WTC11 (cell line): ENCODE data around the gene RAPGEF3. TPM values are rescaled to one million over a fixed set of nuclear protein-coding genes. Genes with fewer than 3 reads are reported as not detected.

Experiments used
- ATAC-seq: fragments of 200-7000 bp; cut with Tn5 transposase; 2 replicates; pipeline ENCODE4 v1.10.0; 2021; ENCODE audit warnings: mild to moderate bottlenecking, moderate library complexity
- CTCF ChIA-PET: fragments of 300-600 bp; sonication (Branson Sonifier 250); formaldehyde crosslinking; loops from one replicate; lab custom pipeline; 2021; ENCODE audit warnings: antibody characterized with exemption; lab: Charles Lee
- POLR2A ChIA-PET: fragments of 350-600 bp; sonication (Branson Sonifier 250); formaldehyde crosslinking; loops from one replicate; lab custom pipeline; 2021; ENCODE audit warnings: antibody characterized with exemption; lab: Charles Lee
- DNase-seq: peaks from one replicate; pipeline ENCODE4 v3.0.0; 2021; ENCODE audit warnings: low spot score
- H3K27ac Mint-ChIP-seq: 2 replicates; pipeline ENCODE4 v1.8.0; 2021; ENCODE audit warnings: mixed read lengths
- H3K27me3 Mint-ChIP-seq: 2 replicates; pipeline ENCODE4 v1.8.0; 2021; ENCODE audit warnings: low read depth, mild to moderate bottlenecking, moderate library complexity, mixed read lengths
- H3K36me3 Mint-ChIP-seq: 2 replicates; pipeline ENCODE4 v1.8.0; 2021; ENCODE audit warnings: mixed read lengths
- H3K4me1 Mint-ChIP-seq: 2 replicates; pipeline ENCODE4 v1.8.0; 2022; ENCODE audit warnings: mixed read lengths
- H3K4me3 Mint-ChIP-seq: 2 replicates; pipeline ENCODE4 v1.8.0; 2021; ENCODE audit warnings: mild to moderate bottlenecking, moderate library complexity, mixed read lengths
- H3K9me3 Mint-ChIP-seq: 2 replicates; pipeline ENCODE4 v1.8.0; 2021; ENCODE audit warnings: mixed read lengths
- ATF1 ChIP-seq: sonication (generic); formaldehyde crosslinking; IDR thresholded peaks from 2 replicates; pipeline ENCODE4 v1.8.1; 2023; ENCODE audit warnings: mild to moderate bottlenecking, moderate library complexity, missing genetic modification reagents
- ATF6 ChIP-seq: sonication (generic); formaldehyde crosslinking; IDR thresholded peaks from 2 replicates; pipeline ENCODE4 v1.8.1; 2023; ENCODE audit warnings: mild to moderate bottlenecking, missing genetic modification reagents
- CBFB ChIP-seq: sonication (generic); formaldehyde crosslinking; IDR thresholded peaks from 2 replicates; pipeline ENCODE4 v1.8.1; 2022; ENCODE audit warnings: mild to moderate bottlenecking, low read depth, missing genetic modification reagents
- CREB1 ChIP-seq: sonication (generic); formaldehyde crosslinking; IDR thresholded peaks from 2 replicates; pipeline ENCODE4 v1.8.0; 2023; ENCODE audit warnings: mild to moderate bottlenecking, missing genetic modification reagents
- CREM ChIP-seq: sonication (generic); formaldehyde crosslinking; IDR thresholded peaks from 2 replicates; pipeline ENCODE4 v1.8.1; 2022; ENCODE audit warnings: mild to moderate bottlenecking, missing genetic modification reagents, moderate library complexity
- E2F1 ChIP-seq: sonication (generic); formaldehyde crosslinking; IDR thresholded peaks from 2 replicates; pipeline ENCODE4 v1.8.0; 2022; ENCODE audit warnings: mild to moderate bottlenecking, missing genetic modification reagents
- EMX1 ChIP-seq: fragments of 250-450 bp; sonication (Bioruptor Pico); IDR thresholded peaks from 2 replicates; pipeline ENCODE4 v1.8.0; 2021; ENCODE audit warnings: mild to moderate bottlenecking
- ESRRA ChIP-seq: sonication (generic); formaldehyde crosslinking; IDR thresholded peaks from 2 replicates; pipeline ENCODE4 v1.8.1; 2022; ENCODE audit warnings: mild to moderate bottlenecking, missing genetic modification reagents, borderline replicate concordance
- FOXK1 ChIP-seq: sonication (generic); formaldehyde crosslinking; IDR thresholded peaks from 2 replicates; pipeline ENCODE4 v1.8.0; 2022; ENCODE audit warnings: mild to moderate bottlenecking, moderate library complexity, missing genetic modification reagents
- FOXP4 ChIP-seq: sonication (generic); formaldehyde crosslinking; IDR thresholded peaks from 2 replicates; pipeline ENCODE4 v1.8.0; 2022; ENCODE audit warnings: mild to moderate bottlenecking, missing genetic modification reagents
- HMGXB4 ChIP-seq: sonication (generic); formaldehyde crosslinking; IDR thresholded peaks from 2 replicates; pipeline ENCODE4 v1.8.1; 2023; ENCODE audit warnings: mild to moderate bottlenecking, moderate library complexity, missing genetic modification reagents
- IRF2 ChIP-seq: sonication (generic); formaldehyde crosslinking; IDR thresholded peaks from 2 replicates; pipeline ENCODE4 v1.8.0; 2022; ENCODE audit warnings: low read depth, missing genetic modification reagents, borderline replicate concordance
- MLX ChIP-seq: sonication (generic); formaldehyde crosslinking; IDR thresholded peaks from 2 replicates; pipeline ENCODE4 v1.8.1; 2023; ENCODE audit warnings: mild to moderate bottlenecking, missing genetic modification reagents, moderate library complexity
- MXD4 ChIP-seq: fragments of 250-450 bp; sonication (Bioruptor Pico); IDR thresholded peaks from 2 replicates; pipeline ENCODE4 v1.8.0; 2021; ENCODE audit warnings: mild to moderate bottlenecking, moderate library complexity, borderline replicate concordance
- PREB ChIP-seq: sonication (generic); formaldehyde crosslinking; IDR thresholded peaks from 2 replicates; pipeline ENCODE4 v1.8.1; 2022; ENCODE audit warnings: mild to moderate bottlenecking, missing genetic modification reagents, moderate library complexity, borderline replicate concordance
- TEAD1 ChIP-seq: sonication (generic); formaldehyde crosslinking; IDR thresholded peaks from 2 replicates; pipeline ENCODE4 v1.8.0; 2022; ENCODE audit warnings: mild to moderate bottlenecking, missing genetic modification reagents
- ZNF317 ChIP-seq: sonication (generic); formaldehyde crosslinking; IDR thresholded peaks from 2 replicates; pipeline ENCODE4 v1.8.1; 2023; ENCODE audit warnings: low read depth, mild to moderate bottlenecking, moderate library complexity, missing genetic modification reagents, borderline replicate concordance
- ZNF423 ChIP-seq: fragments of 250-450 bp; sonication (Bioruptor Pico); IDR thresholded peaks from 2 replicates; pipeline ENCODE4 v2.1.2; 2022; ENCODE audit warnings: mild to moderate bottlenecking, moderate library complexity
- ZNF671 ChIP-seq: fragments of 250-450 bp; sonication (Bioruptor Pico); IDR thresholded peaks from 2 replicates; pipeline ENCODE4 v1.8.0; 2021; ENCODE audit warnings: mild to moderate bottlenecking
- total RNA-seq: library from RNA; stranded (reverse); gene quantifications from 3 replicates; pipeline ENCODE4 v1.2.3, GENCODE V29; 2021

The RAPGEF3 gene
- total RNA-seq, 1 experiment from 2014 or later, result 13.3 TPM

- Mint-ChIP-seq H3K9me3 (no peaks in the 10 kb centered on the region), H3K27ac (no peak overlapping the region), H3K27me3 (no peaks in the 10 kb centered on the region; the same call in 1 of the 2 replicates), H3K4me3 (no peak overlapping the region), H3K36me3 (peaks cover 50% of the 10 kb centered on the region), H3K4me1 (no peaks in the 10 kb centered on the region)
- POLR2A ChIA-PET, result no interaction called here
- no peak for ATAC-seq
- CTCF ChIA-PET, result interaction anchor here (0.7 to 1.8 kb wide), 8 partner anchors 12 to 119 kb away, joined by 4 to 9 read pairs (median 5); partner anchors contain the start of gene VDR
- DNase-seq, result no peak
- TF ChIP-seq IRF2 (CRISPR knock-in tag), result no peak
- TF ChIP-seq FOXP4 (CRISPR knock-in tag), result no peak
- no peak for TF ChIP-seq CREB1 (CRISPR knock-in tag)
- no peak for TF ChIP-seq PREB (CRISPR knock-in tag)
- no peak for TF ChIP-seq ZNF317 (CRISPR knock-in tag)
- TF ChIP-seq E2F1 (CRISPR knock-in tag), result no peak
- TF ChIP-seq CBFB (CRISPR knock-in tag), result no peak
- no peak for TF ChIP-seq MLX (CRISPR knock-in tag)
Observed at GRCh38 chr12:47785887-47786661, 27.4 kb upstream of the RAPGEF3 start.

GRCh38 chr12:47785036-47785886 lies 26.6 kb upstream of the RAPGEF3 start:
- CTCF ChIA-PET, result interaction anchor here (1.1 to 1.8 kb wide), 4 partner anchors 12 to 53 kb away, joined by 4 to 9 read pairs (median 6); partner anchors contain the start of gene RAPGEF3
- no peak for DNase-seq
- TF ChIP-seq MXD4 (no peak), EMX1 (CRISPR knock-in tag) (no peak), FOXK1 (CRISPR knock-in tag) (no peak), ZNF671 (CRISPR knock-in tag) (no peak), TEAD1 (CRISPR knock-in tag) (no peak), ATF1 (CRISPR knock-in tag) (no peak), ESRRA (CRISPR knock-in tag) (no peak), ATF6 (CRISPR knock-in tag) (no peak), HMGXB4 (no peak), ZNF423 (CRISPR knock-in tag) (no peak), CREM (CRISPR knock-in tag) (no peak)

More at GRCh38 chr12:47785036-47785886, 26.6 kb upstream of the RAPGEF3 start:
- no peak overlapping the region for H3K4me3 Mint-ChIP-seq
- POLR2A ChIA-PET, result no interaction called here
- no peaks in the 10 kb centered on the region; the same call in none of the 2 replicates for H3K27me3 Mint-ChIP-seq
- no peak overlapping the region for H3K27ac Mint-ChIP-seq
- no peaks in the 10 kb centered on the region for H3K4me1 Mint-ChIP-seq
- no peaks in the 10 kb centered on the region for H3K9me3 Mint-ChIP-seq
- peaks cover 46% of the 10 kb centered on the region for H3K36me3 Mint-ChIP-seq
- no peak for ATAC-seq
